HUDEP-2 (cell line): ENCODE results near the gene ZNF195.
"Not testable (repeated sequence)": the region's sequence is repeated elsewhere in the genome, so short reads cannot be mapped to it uniquely, and the experiment has no call there.

ENCODE experiments used
- DNase-seq, 76 experiments: peaks; one replicate each; lab custom pipeline; 2025; ENCODE audit not compliant: unreplicated experiment in 76 of 76; lab: John Stamatoyannopoulos, UW

The ZNF195 gene

DNA sequence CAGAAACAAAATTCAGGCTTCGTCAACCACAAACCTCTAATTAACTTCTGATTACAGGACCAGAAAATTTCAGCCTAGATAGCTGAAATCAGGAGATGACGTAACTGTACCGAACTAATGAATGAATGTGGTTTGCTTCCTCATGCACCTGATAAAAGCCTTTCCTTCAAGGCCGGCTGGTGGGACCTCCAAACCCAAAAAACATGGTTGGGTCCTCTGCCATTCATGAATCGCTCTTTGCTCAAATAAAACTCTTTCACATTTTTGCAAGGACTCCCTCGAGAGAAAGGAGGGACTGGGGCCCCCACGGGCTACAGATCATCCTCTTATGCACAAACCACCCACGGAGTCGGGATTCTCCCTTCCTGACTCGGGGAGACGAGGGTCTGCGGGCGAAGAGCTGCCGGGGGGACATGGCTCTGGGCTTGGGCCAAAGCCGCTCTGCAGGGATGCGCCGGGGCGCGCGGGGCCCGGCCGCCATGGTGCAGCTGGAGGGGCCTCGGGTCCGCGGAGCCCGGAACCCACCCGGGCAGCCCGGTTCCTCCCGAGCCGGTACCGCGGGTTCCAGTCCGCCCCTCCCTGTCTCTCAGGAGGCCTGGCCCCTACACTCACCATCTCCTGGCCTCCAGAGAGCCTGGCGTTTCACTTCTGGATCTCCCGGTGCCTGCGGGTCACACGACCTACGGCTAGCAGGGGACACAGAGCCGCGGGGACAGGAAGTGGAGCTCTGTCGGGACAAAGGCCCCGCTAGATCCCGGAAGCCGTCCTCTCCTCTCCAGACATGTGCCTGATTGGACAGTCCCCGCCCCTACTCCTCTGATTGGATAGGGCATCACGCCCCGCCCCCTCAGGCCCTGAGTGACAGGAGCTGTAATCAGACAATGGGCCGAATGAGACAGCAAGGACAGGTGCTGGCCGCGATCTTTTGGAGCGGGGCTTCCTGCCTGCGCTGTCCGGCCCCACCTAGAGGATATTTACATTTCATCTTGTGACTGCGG, at the start of gene ZNF195:
Gene ZNF195 (minus strand): TSS at position 721 of the 998 bp plus-strand sequence. CDS start 106 bp downstream, at position 615.
- DNase-seq: peak in 75 of 76 experiments; percentile 71 to 99 (median 97)

DNA sequence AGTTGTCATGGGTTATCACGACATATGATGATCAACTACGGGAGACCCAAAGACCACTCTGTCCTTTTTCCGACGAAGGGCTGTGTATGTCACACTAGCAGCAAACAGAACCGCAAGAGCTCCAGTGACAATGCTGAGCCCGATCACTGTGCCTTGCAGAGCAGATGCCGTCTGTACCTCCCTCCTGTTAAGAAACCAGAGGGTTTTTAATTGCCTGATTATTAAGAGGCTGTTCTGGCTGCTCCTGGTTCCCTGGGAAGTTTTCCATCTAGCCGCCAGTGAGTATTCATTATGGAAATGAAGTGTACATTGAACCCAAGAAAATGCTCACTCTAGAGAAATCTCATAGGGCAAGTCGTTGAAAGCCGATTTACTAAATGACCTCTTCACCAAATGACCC, 49.1 kb upstream of the ZNF195 start:
- DNase-seq: not testable (repeated sequence)

DNA sequence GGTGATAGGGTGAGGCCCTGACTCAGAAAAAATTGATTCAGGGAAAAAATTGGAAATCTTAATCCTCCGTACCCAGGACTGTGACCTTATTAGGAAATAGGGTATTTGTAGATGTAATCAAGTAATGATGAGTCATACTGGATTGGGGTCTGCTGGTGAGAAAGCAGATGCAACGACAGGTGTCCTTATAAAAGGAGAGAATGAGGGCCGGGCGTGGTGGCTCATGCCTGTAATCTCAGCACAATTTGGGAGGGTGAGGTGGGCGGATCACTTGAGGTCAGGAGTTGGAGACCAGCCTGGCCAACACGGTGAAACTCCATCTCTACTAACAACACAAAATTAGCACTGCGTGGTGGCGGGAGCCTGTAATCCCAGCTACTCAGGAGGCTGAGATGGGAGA, 47.6 kb upstream of the ZNF195 start:
- DNase-seq: not testable (repeated sequence)

DNA sequence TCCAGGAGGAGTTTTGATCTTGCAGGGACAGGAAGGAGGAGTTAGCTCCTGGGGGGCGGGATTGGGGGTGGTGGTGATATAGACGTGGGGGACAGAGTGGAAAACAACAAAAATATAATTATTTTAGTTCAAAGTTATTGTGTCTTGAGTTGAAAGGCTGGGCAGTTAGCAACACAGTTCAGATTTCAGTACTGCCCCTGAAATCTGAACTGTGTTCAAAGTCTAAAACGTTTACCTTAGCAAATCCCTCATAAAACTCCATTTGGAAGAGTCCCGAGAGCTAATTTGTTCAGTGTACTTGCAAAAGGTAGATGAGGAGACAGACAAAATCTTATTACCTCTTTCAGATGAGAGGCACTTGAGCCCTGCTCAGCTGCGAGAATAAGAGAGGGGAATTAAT, 45.0 kb upstream of the ZNF195 start:
- not testable (repeated sequence) for DNase-seq

DNA sequence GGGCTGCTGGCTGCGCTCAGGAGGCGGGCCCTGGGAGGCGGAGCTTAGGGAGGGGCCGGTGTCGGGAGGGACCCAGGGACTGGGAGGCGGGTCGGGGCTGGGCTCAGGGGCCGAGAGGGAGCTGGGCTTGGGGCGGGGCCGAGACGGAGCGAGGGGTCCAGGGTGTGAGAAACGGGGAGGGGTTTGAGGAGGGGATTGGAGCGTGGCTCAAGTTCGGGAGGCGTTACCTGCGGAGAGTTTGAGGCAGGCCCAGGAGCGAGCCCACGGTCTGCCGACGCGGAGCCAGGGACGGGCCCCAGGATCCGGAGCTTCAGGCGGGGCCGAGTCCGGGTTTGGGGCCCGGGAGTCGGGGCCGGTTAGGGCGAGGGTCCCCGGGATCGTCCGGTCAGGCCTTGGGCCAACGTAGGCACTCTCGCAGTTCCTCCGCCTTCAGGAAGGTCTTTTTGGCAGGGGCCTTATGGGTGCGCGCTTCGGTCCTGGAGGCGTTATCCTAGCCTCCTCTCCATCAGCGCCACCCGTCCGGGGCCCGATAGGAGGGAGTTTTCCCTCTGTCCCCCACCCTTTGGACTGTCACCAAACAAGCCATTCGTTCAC, 44.3 kb upstream of the ZNF195 start:
- peak in 3 of 76 experiments; percentile 8 to 73 (median 24) for DNase-seq

DNA sequence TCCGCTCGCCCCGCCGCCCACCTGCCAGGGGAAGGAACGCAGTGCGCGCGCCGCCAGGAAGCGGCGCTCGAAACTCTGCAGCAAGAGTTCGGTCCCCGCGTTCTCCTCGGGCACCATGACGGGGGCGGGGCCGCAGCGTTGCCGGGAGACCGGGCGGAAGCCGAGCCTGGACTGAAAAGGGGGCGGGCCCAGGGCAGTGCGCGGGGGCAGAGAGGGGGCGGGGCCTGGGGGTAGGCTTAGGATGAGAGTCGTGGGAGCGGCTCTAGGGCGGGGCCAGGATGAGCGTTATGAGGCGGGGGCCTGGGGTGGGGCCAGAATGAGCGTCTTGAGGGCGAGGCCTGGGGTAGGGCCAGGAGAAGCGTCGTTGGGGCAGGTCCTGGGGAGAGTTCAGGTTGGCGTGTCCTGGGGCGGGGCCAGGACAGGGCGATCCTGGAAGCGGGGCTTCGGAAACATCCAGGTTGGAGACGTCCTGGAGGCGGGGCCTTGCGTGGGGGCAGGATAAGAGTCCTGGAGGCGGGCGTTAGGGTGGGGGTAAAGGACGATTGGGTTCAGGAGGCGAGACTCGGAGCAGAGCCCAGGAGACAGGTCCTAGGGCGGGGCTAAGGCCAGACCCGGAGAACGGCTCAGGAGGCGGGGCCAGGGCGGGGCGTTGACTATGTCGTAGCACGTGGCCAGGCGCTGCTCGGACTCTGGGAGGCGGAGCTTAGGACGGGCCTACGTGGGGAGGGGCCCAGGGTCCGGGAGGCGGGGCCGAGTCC, 43.6 kb upstream of the ZNF195 start:
- peak; percentile 81 to 100 (median 98) for DNase-seq

DNA sequence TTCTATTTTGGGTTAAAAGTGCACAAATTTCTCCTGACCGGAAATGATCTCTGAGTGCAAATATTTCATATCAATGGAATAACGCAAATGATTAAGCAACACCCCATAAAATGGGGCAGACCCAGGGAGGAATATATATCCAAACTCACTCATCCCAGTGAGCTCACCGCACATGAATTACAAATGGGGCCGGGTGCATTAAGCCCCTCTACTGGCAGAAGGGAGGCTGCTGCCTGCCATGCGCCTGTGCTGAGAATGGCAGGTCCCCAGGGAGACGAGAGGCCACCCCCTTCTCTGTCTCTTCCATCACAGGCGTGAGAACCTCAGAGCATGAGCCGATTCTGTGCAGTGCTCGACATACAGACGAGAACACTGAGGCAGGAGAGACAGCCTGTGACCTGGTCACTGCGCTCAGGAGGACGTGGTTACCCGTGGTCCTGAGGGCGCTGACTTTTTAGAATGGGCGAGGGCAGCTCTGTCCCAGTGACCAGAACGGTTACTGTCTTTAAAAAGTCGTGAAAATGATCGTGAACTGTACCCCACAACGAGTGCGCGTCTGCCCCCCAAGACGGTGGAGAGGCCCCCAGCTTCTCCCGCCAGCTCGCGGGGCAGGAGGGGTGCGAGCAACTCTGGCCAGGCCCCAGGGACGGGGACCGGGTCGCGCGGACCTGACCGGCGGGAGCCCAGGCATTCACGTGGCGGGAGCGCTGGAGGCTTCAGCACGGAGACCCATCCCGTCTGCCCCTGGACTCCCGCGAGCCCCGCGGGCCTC, 42.8 kb upstream of the ZNF195 start:
- DNase-seq: peak in 2 of 76 experiments; percentile 37 to 68

DNA sequence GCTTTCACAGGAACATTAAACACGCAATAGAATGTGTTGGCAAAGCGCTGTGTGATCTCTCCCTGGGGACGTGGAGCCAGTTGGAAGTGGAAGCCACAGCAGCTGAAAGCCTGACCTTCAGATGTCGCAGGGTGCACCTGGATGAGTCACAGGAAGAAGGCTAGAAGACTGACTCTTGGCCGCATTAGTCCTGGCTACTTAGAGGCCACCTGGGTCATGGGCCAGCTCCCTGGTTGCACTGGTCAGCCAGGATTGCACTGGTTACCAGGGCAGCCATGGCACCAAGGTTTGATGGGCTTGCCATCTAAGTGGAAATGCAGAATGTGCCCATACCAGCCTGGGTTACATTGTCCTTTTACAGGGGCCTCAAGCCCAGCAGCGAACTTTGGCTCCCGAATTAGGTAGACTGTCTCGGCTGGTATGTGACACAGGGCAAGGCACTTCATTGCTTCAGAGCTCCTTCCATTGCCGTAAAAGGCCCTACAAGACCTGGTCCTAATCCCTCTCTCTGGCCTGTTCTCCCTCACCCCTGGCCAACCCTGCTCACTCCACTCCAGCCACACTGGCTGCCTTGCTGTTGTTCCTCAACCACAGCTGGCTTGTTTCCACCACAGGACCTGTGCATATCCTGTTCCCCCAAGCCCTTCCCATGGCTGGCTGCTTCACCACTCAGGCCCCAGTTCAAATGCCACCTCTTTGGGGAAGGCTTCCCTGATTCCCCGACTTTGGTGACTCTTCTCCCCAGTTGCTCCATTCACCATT, 41.5 kb upstream of the ZNF195 start:
- not testable (repeated sequence) for DNase-seq

DNA sequence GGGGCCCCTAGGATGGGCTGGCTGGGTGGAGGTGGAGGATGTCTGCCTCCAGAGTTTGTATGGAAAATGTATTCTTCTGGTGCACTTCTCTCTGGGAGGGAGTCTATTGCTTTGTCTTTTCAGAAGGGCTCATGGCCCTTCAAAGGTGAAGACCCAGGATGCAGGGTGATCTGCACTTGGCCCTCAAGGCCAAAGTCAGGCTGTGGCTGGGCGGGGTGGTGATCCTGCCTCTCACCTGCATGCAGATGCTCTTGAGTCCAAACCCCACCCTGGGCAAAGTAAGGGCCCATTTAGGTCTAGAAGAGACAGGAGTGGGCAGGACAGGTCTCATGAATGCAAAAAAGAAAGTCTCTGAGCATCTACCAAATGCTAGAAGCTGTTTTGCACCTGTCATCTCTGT, 40.5 kb upstream of the ZNF195 start:
- not testable (repeated sequence) for DNase-seq

DNA sequence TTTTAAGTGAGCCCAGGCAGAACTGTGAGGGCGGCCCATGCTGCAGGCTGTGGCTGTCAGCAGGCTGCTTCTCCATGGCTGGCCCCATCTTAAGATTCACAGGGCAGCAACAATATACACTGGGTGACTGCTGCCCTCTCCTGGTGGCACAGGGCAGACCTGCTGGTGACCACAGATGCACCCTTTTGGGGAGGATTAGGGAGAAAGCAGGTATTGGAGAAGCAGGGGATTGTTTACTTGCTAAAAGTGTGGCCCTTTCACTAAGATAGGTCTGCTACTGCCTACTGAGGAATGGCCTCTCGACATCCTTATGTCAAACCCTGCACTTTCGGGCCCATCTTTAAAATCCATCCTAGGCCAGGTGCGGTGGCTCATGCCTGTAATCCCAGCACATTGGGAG, 38.1 kb upstream of the ZNF195 start:
- DNase-seq: peak in 65 of 76 experiments; percentile 2 to 77 (median 47)

DNA sequence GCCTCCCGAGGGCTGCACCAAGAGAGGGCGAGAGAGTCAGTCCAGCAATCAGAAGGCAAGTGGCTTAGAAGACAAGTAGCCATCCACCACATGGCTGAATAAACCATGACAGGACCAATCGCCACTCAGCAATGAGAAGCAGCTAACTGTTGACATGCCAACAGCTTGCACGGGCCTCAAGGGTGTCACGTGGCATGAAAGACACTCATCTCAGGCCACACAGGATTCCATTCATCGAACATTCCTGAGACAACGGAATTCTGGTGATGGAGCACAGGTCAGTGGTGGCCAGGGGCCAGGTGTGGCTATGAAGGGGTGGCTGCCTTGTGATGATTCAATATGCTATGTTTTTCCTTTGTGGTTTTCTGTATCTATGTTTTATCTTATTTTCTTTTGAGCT, 36.4 kb upstream of the ZNF195 start:
- not testable (repeated sequence) for DNase-seq

DNA sequence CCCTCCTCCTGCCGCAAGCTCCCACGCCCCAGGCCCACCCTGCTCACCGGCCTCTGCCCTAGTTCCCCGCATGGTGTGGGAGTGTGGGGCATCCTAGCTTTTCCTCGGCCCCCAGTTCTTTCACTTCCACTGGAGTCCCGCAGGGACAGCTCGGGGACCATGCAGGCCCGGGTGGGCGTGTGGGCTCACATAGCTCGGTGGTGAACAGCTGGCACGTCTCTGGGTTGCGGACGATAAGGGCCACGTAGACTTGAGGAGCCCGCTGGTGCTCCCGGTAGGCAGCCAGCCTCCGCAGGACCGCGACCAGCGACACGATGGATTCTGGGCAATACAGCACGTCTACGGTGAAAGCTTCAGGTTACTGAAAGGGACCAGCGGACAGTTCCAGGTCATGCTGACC, 34.7 kb upstream of the ZNF195 start:
- not testable (repeated sequence) for DNase-seq

DNA sequence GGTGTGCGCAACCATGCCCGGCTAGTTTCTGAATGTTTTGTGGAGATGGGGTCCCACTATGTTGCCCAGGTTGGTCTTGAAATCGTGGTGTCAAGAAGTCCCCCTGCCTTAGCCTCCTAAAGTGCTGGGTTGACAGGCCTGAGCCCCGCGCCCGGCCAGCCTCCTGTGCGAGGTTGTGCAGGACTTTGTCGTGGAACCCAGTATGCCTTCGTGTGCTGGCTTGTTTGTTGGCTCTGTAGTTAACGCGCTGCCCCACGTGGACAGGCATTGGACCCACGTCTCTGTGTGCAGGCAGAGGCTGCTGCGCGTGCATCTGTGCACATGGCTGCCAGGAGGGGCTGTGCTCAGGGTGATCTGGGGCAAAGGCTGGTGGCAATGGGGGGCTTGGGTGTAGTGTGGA, 33.9 kb upstream of the ZNF195 start:
- DNase-seq: no peak

DNA sequence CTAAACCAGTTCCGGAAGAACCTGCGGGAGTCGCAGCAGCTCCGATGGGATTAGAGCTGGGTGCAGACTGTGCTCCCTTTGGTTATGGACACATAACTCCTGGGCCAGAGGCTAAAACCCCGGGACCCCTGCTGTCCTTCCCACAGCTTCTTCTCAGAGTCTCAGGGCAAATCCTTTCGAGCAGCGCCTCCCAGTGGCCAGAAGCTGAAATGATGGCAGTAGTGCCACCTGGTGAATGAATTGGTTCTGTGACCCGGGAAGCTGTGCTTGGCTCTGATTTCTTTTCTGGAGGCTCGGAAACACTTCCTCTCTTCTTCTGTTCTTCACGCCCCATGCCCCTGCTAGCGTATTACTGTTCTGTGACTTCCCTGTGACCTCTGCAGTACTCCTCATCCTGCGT, 29.8 kb upstream of the ZNF195 start:
- DNase-seq: peak in 65 of 76 experiments; percentile 1 to 78 (median 52)

DNA sequence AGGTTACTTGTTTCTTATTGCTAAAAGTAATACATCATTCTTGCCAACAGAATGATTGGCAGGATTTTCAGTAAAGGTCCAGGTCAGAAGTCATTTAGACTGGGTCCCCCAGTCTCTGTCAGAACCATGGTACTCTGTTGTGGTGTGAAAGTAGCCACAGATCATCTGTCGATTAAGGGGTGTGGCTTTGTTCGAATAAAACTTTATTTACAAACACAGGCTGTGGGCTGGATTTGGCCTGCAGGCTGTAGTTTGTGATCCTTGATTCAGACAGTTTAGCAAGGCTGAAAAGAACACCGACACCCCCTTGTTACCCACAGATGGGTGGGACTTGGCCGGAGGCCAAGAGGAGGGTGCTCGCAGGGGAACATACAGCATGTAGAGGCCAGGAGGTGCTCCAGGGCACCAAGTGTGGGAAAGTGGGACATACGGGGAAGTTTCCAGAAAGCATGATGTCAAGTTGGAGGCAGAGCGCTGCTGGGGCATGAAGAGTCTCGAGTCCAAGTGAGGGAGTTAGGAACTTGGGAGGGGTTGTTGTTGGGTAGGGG, 29.2 kb upstream of the ZNF195 start:
- DNase-seq: peak in 15 of 76 experiments; percentile 1 to 35 (median 7)

DNA sequence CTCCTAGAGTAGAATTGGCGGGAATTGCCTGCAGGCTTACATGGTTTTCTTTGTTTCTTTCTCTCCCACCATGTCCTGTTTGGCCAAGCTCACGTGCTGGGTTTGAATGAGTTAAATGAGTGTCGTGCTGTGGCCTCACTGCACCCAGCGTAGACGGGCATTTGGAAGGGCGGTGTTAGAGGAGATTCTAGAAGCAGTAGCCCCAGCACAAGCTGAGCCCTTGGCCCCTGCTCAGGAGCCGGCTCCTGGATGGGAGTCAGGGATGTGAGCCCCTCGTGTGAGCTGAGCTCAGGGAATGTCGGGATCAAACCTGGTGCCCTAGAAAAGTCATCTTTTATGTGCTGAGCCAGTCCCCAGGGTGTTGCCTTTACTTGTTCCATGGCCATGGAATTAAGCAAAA, 28.0 kb upstream of the ZNF195 start:
- DNase-seq: not testable (repeated sequence)

DNA sequence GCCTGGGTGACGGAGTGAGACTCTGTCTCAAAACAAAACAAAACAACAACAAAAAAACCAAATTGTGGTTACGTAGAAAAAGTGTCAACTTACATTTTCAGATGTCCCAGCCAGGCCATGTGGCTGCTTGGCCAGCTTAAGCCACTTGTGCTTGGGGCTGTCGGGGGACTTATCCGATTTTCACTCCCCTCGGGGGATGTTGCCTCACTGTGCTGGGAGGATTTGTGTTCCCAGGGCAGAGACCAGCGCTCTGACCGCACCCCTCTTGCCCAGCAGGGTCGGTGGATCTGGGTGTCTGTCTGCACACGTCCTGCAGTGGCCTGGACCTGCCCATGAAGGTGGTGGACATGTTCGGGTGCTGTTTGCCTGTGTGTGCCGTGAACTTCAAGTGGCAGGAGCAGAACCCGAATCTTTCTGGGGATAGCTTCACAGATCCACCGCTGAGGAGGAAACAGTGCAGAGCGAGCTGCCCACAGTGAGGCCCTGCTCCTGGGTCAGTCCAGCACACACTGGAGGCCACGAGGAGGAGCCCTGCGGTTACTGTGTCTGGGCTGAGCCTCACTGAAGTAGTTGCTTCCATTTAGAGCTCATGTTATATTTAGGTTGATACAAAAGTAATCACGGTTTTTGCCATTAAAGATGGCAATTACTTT, 27.4 kb upstream of the ZNF195 start:
- not testable (repeated sequence) for DNase-seq

DNA sequence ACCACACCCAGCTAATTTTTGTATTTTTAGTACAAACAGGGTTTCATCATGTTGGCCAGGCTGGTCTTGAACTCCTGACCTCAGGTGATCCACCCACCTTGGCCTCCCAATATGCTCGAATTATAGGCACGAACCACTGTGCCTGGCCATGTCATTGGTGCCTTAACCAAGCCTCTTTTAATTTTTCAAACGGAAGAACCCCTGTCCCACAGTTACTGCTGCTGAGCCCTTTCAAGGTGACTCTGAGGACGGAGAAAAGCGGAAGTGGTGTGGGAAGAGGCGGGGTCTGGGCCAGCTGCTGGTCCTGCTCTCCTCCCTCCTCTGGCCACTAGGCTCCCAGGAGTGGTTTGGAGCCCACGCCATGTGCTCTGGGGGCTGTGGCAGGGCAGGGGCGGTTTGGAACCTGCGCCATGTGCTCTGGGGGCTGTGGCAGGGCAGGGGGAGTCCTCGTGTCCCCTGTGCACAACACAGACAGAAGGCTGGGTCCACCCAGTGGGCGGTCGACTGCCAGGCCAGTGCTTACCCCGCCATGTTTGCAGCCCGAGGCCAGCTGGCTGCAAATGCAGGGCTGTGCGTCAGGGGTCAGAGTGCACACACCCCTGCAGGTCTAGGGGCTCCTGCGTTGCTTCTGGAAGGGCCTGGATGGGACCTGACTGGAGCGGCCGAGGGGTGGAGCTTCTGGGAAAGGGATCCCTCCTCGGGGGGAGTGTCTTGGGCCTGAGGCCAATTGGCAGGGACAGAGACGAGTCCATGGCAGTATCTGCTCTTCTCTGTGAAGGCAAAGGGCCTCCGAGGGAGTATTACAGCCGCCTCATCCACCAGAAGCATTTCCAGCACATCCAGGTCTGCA, 25.4 kb upstream of the ZNF195 start:
- peak in 34 of 76 experiments; percentile 3 to 62 (median 28) for DNase-seq
